Measurements from ENCODE around the gene OTOG. TPM values are rescaled to one million over a fixed set of nuclear protein-coding genes. Genes with fewer than 3 reads are reported as not detected.

OTOG gene
- total RNA-seq, 6 experiments from 2014 or later: not detected

GRCh38 chr11:17630936-17631335 lies 83.9 kb downstream of the OTOG start:
- no peak for TF ChIP-seq CTCF (IDR thresholded peaks at IDR 0.05)
- H3K27me3 Mint-ChIP-seq (ENCODE audit: insufficient read depth): peaks cover 12% of the 10 kb centered on the region
- no peak for DNase-seq

GRCh38 chr11:17631702-17632365 lies 84.8 kb downstream of the OTOG start:
- no peak for DNase-seq
- Mint-ChIP-seq H3K27ac (no peak overlapping the region), H3K9me3 (no peaks in the 10 kb centered on the region), H3K27me3 (ENCODE audit: insufficient read depth) (peaks cover 14% of the 10 kb centered on the region), H3K36me3 (ENCODE audit: low read depth) (no peaks in the 10 kb centered on the region), H3K4me3 (no peak overlapping the region), H3K4me1 (ENCODE audit: low read depth) (no peaks in the 10 kb centered on the region)
- no peak for TF ChIP-seq CTCF (IDR thresholded peaks at IDR 0.05)

More at GRCh38 chr11:17630936-17631335, 83.9 kb downstream of the OTOG start:
- Mint-ChIP-seq H3K9me3 (no peaks in the 10 kb centered on the region), H3K27ac (no peak overlapping the region), H3K36me3 (ENCODE audit: low read depth) (no peaks in the 10 kb centered on the region), H3K4me1 (ENCODE audit: low read depth) (no peaks in the 10 kb centered on the region), H3K4me3 (no peak overlapping the region)

GRCh38 chr11:17633279-17633986 lies 86.4 kb downstream of the OTOG start:
- H3K4me3 Mint-ChIP-seq: no peak overlapping the region
- H3K9me3 Mint-ChIP-seq: no peaks in the 10 kb centered on the region
- no peak for TF ChIP-seq CTCF (IDR thresholded peaks at IDR 0.05)
- no peak for DNase-seq
- H3K4me1 Mint-ChIP-seq (ENCODE audit: low read depth): no peaks in the 10 kb centered on the region
- no peak overlapping the region for H3K27ac Mint-ChIP-seq
- H3K36me3 Mint-ChIP-seq (ENCODE audit: low read depth): no peaks in the 10 kb centered on the region
- H3K27me3 Mint-ChIP-seq (ENCODE audit: insufficient read depth): peaks cover 15% of the 10 kb centered on the region

GRCh38 chr11:17633987-17634775 lies 87.1 kb downstream of the OTOG start:
- no peak for DNase-seq
- Mint-ChIP-seq H3K27me3 (ENCODE audit: insufficient read depth) (peaks cover 17% of the 10 kb centered on the region), H3K4me1 (ENCODE audit: low read depth) (no peaks in the 10 kb centered on the region), H3K36me3 (ENCODE audit: low read depth) (no peaks in the 10 kb centered on the region), H3K4me3 (no peak overlapping the region), H3K9me3 (no peaks in the 10 kb centered on the region), H3K27ac (no peak overlapping the region)
- TF ChIP-seq CTCF (IDR thresholded peaks at IDR 0.05): no peak

- no peak for DNase-seq
- no peak overlapping the region for H3K4me3 Mint-ChIP-seq
- no peak for TF ChIP-seq CTCF (IDR thresholded peaks at IDR 0.05)
- H3K4me1 Mint-ChIP-seq (ENCODE audit: low read depth): no peaks in the 10 kb centered on the region
- peaks cover 16% of the 10 kb centered on the region for H3K27me3 Mint-ChIP-seq (ENCODE audit: insufficient read depth)
- no peak overlapping the region for H3K27ac Mint-ChIP-seq
- H3K36me3 Mint-ChIP-seq (ENCODE audit: low read depth): no peaks in the 10 kb centered on the region
- H3K9me3 Mint-ChIP-seq: no peaks in the 10 kb centered on the region
These were observed 87.9 kb downstream of the OTOG start for GRCh38 chr11:17634776-17635550.

Data from HFFc6 (cell line).